Activated CD8-positive, alpha-beta memory T cell treated with anti-CD3 and anti-CD28 coated beads, Interleukin-2, amount 50 U/mL, for 24 hours (primary cell): ENCODE data around the gene MIF4GD.

ENCODE experiments used
- DNase-seq: peaks from one replicate; pipeline ENCODE4 v3.0.0-alpha.2; 2020; ENCODE audit errors: extremely low read depth

The MIF4GD gene

GRCh38 chr17:75232786-75233185 is 38.2 kb downstream of the MIF4GD start:
- no peak for DNase-seq

DNA sequence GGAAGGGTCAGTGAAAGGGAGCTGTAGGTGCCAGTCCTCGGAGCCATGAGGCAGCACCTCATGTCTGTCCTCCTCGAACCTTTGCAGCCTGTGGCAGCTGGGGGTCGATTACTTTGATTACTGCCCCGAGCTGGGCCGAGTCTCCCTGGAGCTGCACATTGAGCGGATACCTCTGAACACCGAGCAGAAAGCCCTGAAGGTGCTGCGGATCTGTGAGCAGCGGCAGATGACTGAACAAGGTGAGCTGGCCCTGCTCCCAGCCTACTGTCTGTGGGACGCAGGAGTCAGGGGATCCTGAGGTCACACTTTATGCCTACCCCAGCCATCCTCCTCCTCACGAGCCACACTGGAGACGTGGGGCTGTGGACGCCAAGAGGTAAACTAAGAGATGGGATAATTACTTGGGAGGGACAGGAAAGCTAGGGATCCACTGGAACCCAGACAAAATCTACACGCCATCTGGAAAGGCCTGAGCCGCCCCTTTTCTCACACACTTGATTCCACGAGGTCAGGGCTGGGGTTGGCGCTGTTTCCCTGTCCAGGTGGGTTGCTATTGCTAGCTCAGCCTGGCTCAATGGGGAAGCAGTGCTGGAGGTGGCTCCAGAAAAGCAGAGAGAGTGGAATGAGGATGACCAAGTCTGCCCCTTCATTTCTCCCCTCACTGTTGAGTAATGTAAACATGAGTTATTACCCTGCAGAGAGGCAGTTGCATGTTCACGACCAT is 39.1 kb downstream of the MIF4GD start:
- DNase-seq = no peak

DNA sequence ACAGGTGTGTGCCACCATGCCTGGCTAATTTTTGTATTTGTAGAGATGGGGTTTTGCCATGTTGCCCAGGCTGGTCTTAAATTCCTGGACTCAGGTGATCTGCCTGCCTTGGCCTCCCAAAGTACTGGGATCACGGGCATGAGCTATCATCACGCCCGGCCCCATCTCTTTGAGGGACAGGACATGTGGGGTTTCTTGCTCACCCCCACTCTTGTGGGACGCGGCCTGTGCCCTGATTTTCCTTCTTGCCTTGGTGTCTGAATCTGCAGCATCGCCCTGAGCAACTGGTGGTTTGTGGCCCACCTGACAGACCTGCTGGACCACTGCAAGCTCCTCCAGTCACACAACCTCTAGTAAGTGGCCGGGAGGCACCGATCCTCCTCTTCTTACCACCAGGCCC is 40.0 kb downstream of the MIF4GD start:
- no peak for DNase-seq

DNA sequence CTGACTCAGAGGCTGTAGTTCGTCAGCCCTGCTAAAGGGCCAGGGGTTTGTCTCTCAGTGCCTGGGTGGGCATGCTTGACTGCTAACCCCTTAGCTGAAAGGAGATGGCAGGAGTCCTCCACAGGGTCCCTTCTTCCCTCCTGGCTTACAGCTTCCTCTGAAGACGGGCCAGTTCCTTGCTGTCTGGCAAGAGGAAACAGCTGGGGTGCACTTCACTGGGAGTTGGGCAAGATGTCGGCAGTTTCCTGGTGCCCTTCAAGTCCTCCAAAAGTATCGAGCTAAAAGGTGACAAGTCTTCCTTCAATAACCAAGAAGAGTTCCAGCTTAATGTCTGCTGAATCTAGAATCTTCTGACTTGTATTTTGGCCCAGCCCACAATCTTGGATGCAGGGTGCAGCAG is 42.2 kb downstream of the MIF4GD start:
- DNase-seq = no peak

- no peak for DNase-seq
Measured at GRCh38 chr17:75228305-75228704, 42.7 kb downstream of the MIF4GD start.

- DNase-seq = no peak
Measured at GRCh38 chr17:75227729-75228128, 43.3 kb downstream of the MIF4GD start.

GRCh38 chr17:75225016-75225415 is 46.0 kb downstream of the MIF4GD start:
- DNase-seq = no peak

- DNase-seq = no peak
Measured at GRCh38 chr17:75219815-75220214, 51.2 kb downstream of the MIF4GD start.

DNA sequence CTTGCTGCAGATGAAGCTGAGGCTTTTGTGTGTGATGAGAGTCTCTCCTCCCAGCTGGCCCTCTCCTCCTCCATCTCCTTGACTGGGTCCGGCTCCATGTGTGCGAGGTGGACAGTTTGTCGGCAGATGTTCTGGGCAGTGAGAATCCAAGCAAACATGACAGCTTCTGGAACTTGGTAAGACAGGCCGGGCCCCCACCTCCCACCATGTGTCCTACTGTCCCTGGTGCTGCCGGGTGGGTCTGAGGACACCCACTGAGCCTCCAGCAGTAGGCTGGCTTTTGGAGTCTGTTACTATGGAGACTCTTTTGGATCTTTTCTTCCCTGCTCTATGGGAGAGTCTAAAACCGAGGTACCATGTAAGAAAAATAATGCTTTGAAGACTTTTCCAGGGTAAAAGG is 52.9 kb downstream of the MIF4GD start:
- no peak for DNase-seq
